Activated CD4-positive, alpha-beta T cell treated with anti-CD3 and anti-CD28 coated beads, Interleukin-2, amount 10 ng/mL, durations not matched to agents 7 days and 5 days (primary cell): ENCODE data around the gene CASP10. TPM values are rescaled to one million over a fixed set of nuclear protein-coding genes. Genes with fewer than 3 reads are reported as not detected.
"Not testable (repeated sequence)": the region's sequence is repeated elsewhere in the genome, so short reads cannot be mapped to it uniquely, and the experiment has no call there.

Experiments used
- CTCF ChIA-PET: fragments of 350-600 bp; sonication (Branson Sonifier 250); formaldehyde crosslinking; loops from one replicate; lab custom pipeline; 2021; ENCODE audit warnings: antibody characterized with exemption; lab: Charles Lee
- POLR2A ChIA-PET: fragments of 350-600 bp; sonication (Branson Sonifier 250); formaldehyde crosslinking; loops from one replicate; lab custom pipeline; 2021; ENCODE audit warnings: antibody characterized with exemption; lab: Charles Lee
- DNase-seq: peaks from one replicate; pipeline ENCODE4 v3.0.0-alpha.2; 2020
- H3K27ac Mint-ChIP-seq: one replicate; pipeline ENCODE4 v1.8.0; 2021; ENCODE audit warnings: mild to moderate bottlenecking, moderate library complexity, mixed read lengths
- H3K27me3 Mint-ChIP-seq: one replicate; pipeline ENCODE4 v1.8.0; 2021; ENCODE audit warnings: mixed read lengths
- H3K36me3 Mint-ChIP-seq: one replicate; pipeline ENCODE4 v1.8.0; 2021; ENCODE audit warnings: low read depth, mixed read lengths
- H3K4me1 Mint-ChIP-seq: one replicate; pipeline ENCODE4 v1.8.0; 2021; ENCODE audit warnings: mixed read lengths
- H3K4me3 Mint-ChIP-seq: one replicate; pipeline ENCODE4 v1.8.0; 2021; ENCODE audit warnings: mild to moderate bottlenecking, moderate library complexity, mixed read lengths
- H3K9me3 Mint-ChIP-seq: one replicate; pipeline ENCODE4 v1.8.0; 2021; ENCODE audit warnings: mixed read lengths
- total RNA-seq, 2 experiments: library from RNA; stranded (reverse); gene quantifications; one replicate each; pipeline ENCODE4 v1.2.3, GENCODE V29; 2021

Gene CASP10, protein sequence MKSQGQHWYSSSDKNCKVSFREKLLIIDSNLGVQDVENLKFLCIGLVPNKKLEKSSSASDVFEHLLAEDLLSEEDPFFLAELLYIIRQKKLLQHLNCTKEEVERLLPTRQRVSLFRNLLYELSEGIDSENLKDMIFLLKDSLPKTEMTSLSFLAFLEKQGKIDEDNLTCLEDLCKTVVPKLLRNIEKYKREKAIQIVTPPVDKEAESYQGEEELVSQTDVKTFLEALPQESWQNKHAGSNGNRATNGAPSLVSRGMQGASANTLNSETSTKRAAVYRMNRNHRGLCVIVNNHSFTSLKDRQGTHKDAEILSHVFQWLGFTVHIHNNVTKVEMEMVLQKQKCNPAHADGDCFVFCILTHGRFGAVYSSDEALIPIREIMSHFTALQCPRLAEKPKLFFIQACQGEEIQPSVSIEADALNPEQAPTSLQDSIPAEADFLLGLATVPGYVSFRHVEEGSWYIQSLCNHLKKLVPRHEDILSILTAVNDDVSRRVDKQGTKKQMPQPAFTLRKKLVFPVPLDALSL
- total RNA-seq = 10 to 100 TPM; 45.0 to 49.6 TPM

DNA sequence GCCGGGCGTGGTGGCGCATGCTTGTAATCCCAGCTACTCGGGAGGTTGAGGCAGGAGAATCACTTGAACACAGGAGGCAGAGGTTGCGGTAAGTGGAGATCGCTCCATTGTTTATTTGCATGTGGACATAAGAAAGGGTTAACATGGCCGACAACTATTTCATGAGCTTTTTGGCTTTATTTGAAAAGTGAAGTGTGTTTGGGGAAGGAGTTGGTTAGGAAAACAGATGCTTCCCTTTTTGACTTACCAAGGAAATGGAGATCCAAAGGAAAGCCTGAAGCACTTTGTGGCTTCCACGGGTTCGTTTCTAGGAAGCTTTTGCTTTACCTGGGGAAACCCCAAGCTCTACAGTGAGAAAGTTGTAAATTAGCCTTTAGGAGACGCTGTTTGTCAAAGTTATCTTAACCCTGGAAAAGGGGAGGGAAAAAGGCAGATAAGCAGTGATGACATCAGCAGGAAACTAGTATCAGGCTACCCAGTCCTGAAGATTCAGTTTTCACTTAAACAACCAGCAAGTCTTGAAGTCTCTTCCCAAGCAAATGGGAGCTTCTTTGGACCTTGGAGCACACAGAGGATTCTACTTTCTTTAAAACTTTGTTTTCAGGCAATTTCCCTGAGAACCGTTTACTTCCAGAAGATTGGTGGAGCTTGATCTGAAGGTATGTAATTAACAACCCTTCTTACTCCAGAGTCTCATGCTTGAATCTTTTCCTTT, at the start of gene CASP10:
Gene CASP10, plus strand, starts transcription at position 492 of the 715 bp plus-strand sequence. CDS start 2,637 bp downstream, outside the sequence.
- Mint-ChIP-seq H3K9me3 (peaks cover 5% of the 10 kb centered on the region), H3K4me1 (peaks cover 40% of the 10 kb centered on the region), H3K4me3 (peak within 1 kb of the TSS; percentile 90)

DNA sequence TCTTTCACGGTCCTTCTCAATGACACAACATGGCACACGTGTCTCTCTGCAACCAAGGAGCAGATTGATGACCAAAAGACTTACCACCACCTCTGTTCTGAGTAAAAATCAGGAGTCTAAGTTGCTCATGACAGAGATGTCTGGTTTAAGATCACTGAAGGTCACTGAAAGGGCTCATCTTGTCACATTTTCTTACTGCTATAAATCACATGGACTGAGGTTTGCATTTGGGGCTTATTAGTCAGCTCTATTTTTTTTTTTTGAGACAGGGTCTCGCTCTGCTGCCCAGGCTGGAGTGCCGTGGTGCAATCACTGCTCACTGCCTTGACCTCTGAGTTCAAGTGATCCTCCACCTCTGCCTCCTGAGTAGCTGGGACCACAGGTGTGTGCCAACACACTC, 47.6 kb upstream of the CASP10 start:
- Mint-ChIP-seq H3K36me3 (peaks cover 77% of the 10 kb centered on the region), H3K4me3 (no peak overlapping the region), H3K9me3 (no peaks in the 10 kb centered on the region), H3K27me3 (no peaks in the 10 kb centered on the region), H3K27ac (peak overlapping the region; percentile 37), H3K4me1 (peaks cover 49% of the 10 kb centered on the region)
- POLR2A ChIA-PET = no interaction called here
- CTCF ChIA-PET = interaction anchor here (0.6 to 3.3 kb wide), 5 partner anchors 9 to 216 kb away, joined by 3 to 15 read pairs (median 3); no protein-coding TSS in a partner anchor
- no peak for DNase-seq

More for the DNA sequence above, at the start of gene CASP10:
- H3K27ac Mint-ChIP-seq = peak within 1 kb of the TSS; percentile 89
- DNase-seq = peak; percentile 50
- ChIA-PET CTCF (interaction anchor here (0.5 to 3.0 kb wide), 21 partner anchors 8 to 811 kb away, joined by 3 to 46 read pairs (median 4); partner anchors contain the start of genes NIF3L1 and PPIL3), POLR2A (interaction anchor here (0.6 to 1.2 kb wide), 6 partner anchors 9 to 268 kb away, joined by 3 to 12 read pairs (median 4); no protein-coding TSS in a partner anchor)
- H3K27me3 Mint-ChIP-seq = no peaks in the 10 kb centered on the region
- H3K36me3 Mint-ChIP-seq = peaks cover 40% of the 10 kb centered on the region

DNA sequence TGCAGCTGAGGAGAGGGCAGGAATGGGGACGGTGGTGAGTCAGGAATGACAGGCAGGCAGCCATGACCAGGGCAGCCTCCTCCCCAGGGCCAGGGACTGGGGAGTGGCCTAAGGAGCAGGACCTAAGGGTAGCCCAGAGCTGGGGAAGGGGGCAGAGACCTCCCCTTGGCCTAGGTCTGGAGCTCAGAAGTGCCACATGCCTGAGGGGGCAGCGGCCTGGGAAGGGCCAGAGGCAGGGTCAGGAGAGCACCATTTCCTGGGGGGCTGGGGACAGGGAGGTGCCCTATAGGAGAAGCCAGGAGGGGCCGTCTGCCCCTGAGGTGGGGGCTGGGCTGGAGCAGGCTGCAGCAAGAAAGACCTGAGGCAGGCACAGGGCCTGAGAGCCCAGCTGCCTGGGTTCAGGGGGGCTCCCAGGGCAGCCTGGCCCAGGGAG, 46.0 kb upstream of the CASP10 start:
- CTCF ChIA-PET = interaction anchor here (1.1 to 3.3 kb wide), 3 partner anchors 9 to 15 kb away, joined by 4 to 15 read pairs (median 7); no protein-coding TSS in a partner anchor
- POLR2A ChIA-PET = no interaction called here
- Mint-ChIP-seq H3K27me3 (no peaks in the 10 kb centered on the region), H3K27ac (no peak overlapping the region), H3K36me3 (peaks cover 73% of the 10 kb centered on the region), H3K4me1 (peaks cover 34% of the 10 kb centered on the region), H3K4me3 (no peak overlapping the region), H3K9me3 (no peaks in the 10 kb centered on the region)
- no peak for DNase-seq

DNA sequence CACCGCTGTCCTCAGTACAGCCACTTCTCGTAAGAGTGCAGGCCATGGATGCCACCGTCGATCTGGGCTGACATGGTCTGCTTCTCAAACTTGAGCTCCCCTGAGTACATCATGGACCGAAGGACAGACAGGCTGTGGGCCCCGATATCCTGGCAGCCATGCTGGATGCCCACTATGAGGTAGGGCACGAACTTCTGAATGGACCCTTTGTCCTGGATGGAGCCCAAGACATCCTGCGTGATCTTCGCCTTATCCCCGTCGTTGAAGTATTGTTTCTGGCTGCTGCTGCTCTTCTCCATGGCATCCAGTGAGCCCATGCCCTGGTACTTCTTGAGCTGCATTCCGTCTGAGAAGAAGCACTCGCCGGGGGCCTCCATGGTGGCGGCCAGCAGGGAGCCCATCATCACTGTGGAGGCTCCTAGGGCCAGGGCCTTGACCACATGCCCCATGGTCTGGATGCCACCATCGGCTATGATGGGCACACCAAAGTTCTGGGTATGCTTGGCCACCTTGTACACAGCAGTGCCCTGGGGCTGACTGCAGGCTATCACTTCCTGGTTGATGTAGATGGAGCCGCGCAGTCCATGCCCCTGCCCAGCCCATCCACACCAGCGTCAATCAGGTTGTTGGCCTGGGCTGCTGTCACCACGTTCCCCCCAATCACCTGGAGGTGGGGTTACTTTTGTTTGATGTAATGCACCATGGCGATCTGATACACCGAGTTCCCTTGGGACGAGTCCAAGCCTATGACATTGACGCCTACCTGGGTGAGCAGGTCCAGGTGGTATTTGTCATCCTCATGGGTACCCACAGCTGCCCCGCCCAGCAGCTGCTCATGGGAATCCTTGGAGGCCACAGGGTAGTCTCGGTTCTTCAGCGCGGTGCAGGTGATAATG, 45.2 kb upstream of the CASP10 start:
- no peaks in the 10 kb centered on the region for H3K9me3 Mint-ChIP-seq
- no peaks in the 10 kb centered on the region for H3K27me3 Mint-ChIP-seq
- no peak overlapping the region for H3K4me3 Mint-ChIP-seq
- H3K27ac Mint-ChIP-seq = peak overlapping the region; percentile 52
- POLR2A ChIA-PET = no interaction called here
- peaks cover 26% of the 10 kb centered on the region for H3K4me1 Mint-ChIP-seq
- H3K36me3 Mint-ChIP-seq = peaks cover 66% of the 10 kb centered on the region
- DNase-seq = no peak
- CTCF ChIA-PET = interaction anchor here (1.1 to 3.3 kb wide), 4 partner anchors 8 to 16 kb away, joined by 4 to 15 read pairs (median 6); no protein-coding TSS in a partner anchor

DNA sequence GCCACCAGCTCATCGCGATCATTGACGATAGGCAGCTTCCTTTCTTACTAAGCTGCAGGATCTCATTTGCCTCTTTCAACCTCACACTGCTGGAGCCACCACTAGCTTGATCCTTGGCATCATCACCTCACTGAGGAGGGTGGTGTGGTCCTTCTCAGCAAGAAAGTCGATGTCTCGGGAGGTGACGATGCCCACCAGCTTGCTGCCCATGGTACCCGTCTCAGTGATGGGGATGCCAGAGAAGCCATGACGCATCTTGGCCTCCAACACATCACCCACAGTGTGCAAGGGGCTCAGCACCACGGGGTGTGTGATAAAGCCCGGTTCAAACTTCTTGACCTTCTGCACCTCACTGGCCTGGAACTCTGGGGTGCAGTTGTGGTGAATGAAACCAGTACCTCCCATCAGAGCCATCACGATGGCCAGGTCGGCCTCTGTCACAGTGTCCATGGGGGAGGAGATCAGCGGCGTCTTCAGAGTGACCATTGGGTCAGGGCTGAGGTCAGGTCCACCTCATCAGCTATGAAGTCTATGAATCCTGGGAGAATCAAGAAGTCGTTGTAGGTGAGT, 44.5 kb upstream of the CASP10 start:
- Mint-ChIP-seq H3K4me1 (peaks cover 19% of the 10 kb centered on the region), H3K4me3 (no peak overlapping the region), H3K27ac (no peak overlapping the region), H3K9me3 (no peaks in the 10 kb centered on the region), H3K36me3 (peaks cover 58% of the 10 kb centered on the region), H3K27me3 (no peaks in the 10 kb centered on the region)
- ChIA-PET POLR2A (no interaction called here), CTCF (interaction anchor here (0.6 to 1.1 kb wide), 2 partner anchors 15 to 892 kb away, joined by 3 to 4 read pairs; no protein-coding TSS in a partner anchor)
- no peak for DNase-seq

DNA sequence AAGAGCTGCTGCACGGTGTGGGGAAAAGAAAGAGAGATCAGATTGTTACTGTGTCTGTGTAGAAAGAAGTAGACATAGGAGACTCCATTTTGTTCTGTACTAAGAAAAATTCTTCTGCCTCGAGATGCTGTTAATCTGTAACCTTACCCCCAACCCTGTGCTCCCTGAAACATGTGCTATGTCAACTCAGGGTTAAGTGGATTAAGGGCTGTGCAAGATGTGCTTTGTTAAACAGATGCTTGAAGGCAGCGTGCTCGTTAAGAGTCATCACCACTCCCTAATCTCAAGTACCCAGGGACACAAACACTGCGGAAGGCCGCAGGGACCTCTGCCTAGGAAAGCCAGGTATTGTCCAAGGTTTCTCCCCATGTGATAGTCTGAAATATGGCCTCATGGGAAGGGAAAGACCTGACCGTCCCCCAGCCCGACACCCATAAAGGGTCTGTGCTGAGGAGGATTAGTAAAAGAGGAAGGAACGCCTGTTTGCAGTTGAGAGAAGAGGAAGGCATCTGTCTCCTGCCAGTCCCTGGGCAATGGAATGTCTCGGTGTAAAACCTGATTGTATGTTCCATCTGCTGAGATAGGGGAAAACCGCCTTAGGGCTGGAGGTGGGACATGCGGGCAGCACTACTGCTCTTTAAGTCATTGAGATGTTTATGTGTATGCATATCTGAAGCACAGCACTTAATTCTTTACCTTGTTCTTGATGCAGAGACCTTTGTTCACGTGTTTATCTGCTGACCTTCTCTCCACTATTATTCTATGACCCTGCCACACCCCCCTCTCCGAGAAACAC, 43.8 kb upstream of the CASP10 start:
- CTCF ChIA-PET = interaction anchor here (0.6 to 1.1 kb wide), 2 partner anchors 15 to 892 kb away, joined by 3 to 4 read pairs; no protein-coding TSS in a partner anchor
- Mint-ChIP-seq H3K36me3 (peaks cover 54% of the 10 kb centered on the region), H3K4me1 (peaks cover 19% of the 10 kb centered on the region)
- POLR2A ChIA-PET, H3K27ac Mint-ChIP-seq, H3K9me3 Mint-ChIP-seq, DNase-seq, H3K4me3 Mint-ChIP-seq, H3K27me3 Mint-ChIP-seq: not testable (repeated sequence)

DNA sequence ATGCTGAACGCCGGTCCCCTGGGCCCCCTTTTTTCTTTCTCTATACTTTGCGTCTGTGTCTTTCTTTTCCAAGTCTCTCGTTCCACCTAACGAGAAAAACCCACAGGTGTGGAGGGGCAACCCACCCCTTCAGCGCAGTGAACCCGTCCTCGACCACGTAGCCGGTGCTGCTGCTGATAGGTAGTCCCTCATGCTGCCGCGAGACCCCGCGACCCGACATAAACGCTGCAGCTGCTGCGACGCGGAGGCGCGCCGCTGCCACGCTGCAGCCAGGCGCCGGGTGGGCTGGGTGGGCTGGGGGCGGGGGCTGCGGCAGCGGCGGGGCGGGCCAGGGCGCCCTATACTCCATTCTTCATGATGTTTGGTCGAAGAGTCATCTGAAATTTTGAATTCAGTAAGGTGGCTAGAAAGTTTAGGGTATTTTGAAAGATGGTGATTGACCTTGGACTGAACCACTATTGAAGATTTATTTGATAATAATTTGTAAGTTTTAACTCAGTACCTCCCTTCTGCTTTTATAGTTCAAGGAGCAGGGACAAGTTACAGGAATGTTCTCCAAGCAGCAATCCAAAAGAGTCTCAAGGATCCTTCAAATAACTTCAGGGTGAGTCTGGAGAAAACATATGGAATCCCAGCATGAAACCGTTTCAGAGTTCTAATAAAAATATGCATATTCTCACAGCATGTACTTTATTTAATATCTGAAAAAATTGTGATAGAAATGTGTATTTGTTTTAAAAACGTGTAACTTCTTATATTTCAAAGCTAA, 42.9 kb upstream of the CASP10 start:
- Mint-ChIP-seq H3K4me1 (peaks cover 16% of the 10 kb centered on the region), H3K9me3 (no peaks in the 10 kb centered on the region), H3K4me3 (no peak overlapping the region), H3K36me3 (peaks cover 50% of the 10 kb centered on the region), H3K27ac (no peak overlapping the region), H3K27me3 (no peaks in the 10 kb centered on the region)
- POLR2A ChIA-PET = no interaction called here
- DNase-seq = no peak
- CTCF ChIA-PET = no interaction called here

DNA sequence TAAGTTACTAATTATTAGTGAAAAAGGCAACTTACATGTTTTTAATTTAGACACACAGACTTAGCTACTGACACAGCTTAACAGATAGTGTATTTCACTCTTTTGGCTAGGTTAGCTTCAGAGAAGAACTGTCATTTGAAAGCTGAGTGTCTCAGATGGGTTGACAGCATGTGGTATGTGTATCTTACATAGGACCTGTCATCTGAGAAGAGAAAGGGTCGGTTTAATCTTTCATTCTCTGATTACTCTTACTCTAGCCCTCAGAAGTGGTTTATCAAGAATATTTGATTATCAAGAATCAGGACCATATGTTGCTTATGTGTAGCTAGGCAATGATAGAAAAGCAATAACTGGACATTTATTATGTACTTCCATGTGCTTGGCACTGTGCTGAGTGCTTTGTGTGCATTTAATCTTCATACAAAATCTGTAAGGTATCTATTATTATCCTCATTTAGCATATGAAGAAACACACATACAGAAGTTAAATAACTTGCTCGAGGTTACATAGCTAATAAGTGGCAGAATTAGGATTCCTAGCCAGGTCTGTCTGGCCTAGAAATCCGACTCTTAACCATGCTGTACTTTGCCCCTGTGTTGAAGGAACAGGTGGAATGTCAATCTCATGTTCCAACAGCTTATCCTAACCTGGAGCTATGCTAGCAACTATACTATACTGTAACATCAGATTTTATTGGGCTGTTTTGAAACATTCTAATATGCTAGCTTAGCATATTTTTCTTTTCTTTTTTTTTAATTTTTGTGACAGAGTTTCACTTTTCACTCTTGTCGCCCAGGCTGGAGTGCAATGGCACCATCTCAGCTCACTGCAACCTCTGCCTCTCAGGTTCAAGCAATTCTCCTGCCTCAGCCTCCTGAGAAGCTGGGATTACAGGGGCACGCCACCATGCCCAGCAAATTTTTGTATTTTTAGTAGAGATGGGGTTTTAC, 38.6 kb upstream of the CASP10 start:
- H3K36me3 Mint-ChIP-seq = peaks cover 36% of the 10 kb centered on the region
- no peaks in the 10 kb centered on the region for H3K27me3 Mint-ChIP-seq
- POLR2A ChIA-PET = interaction anchor here (0.6 kb wide), 1 partner anchor 192 kb away, joined by 3 read pairs; no protein-coding TSS in a partner anchor
- H3K27ac Mint-ChIP-seq = peak overlapping the region; percentile 2
- H3K4me1 Mint-ChIP-seq = peaks cover 8% of the 10 kb centered on the region
- no peak for DNase-seq
- no peak overlapping the region for H3K4me3 Mint-ChIP-seq
- CTCF ChIA-PET = interaction anchor here (0.6 to 3.8 kb wide), 10 partner anchors 8 to 643 kb away, joined by 3 to 15 read pairs (median 4); no protein-coding TSS in a partner anchor
- H3K9me3 Mint-ChIP-seq = no peaks in the 10 kb centered on the region

DNA sequence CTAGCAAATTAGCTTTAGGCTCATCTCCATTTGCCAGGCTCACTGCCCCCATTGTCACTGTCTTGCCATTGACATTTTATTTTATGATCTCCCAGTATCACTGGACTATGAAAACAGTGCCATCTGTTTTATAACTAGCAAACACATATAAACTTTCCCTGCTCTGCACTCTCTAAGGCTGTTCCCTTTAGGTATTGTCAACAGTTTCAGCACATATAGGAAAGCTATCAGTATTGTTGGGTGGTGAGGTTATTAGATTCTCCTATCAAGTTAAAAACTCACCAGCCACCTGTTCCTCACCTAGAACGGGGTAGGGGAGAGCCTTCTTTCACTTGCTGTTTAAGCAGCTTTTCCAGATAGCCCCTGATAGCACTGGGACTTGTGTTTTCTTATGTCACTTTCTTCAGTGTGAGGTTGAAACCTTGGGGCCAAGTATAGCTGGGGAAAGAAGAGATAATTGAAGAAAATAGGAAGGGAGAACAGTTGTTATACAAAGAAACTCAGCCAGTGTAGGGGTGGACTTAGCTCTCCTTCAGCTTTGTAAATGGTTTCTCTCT, 34.4 kb upstream of the CASP10 start:
- Mint-ChIP-seq H3K9me3 (no peaks in the 10 kb centered on the region), H3K36me3 (peaks cover 53% of the 10 kb centered on the region), H3K4me1 (peaks cover 26% of the 10 kb centered on the region), H3K27me3 (no peaks in the 10 kb centered on the region), H3K4me3 (no peak overlapping the region), H3K27ac (peak overlapping the region; percentile 4)
- ChIA-PET CTCF (interaction anchor here (0.9 to 1.5 kb wide), 5 partner anchors 10 to 315 kb away, joined by 3 to 5 read pairs (median 4); no protein-coding TSS in a partner anchor), POLR2A (no interaction called here)
- no peak for DNase-seq
